GM12891 (cell line): Measurements from ENCODE around the gene SEPTIN10.

ENCODE experiments used
- DNase-seq: peaks from one replicate; pipeline ENCODE4 v3.0.0; 2011; ENCODE audit warnings: low spot score; ENCODE audit not compliant: insufficient read length
- FAIRE-seq: peaks from 2 replicates; lab custom pipeline; 2011; peaks lifted over from hg19 to GRCh38; lab: Jason Lieb, UNC
- PAX5 ChIP-seq: IDR thresholded peaks from 2 replicates; pipeline ENCODE4 v1.6.1; 2011; ENCODE audit warnings: low read length, moderate library complexity, mild to moderate bottlenecking; ENCODE audit not compliant: insufficient read depth, severe bottlenecking
- POLR2A ChIP-seq: IDR thresholded peaks from 2 replicates; pipeline ENCODE4 v1.6.1; 2011; ENCODE audit warnings: low read depth, low read length, control low read depth
- POLR2AphosphoS5 ChIP-seq: IDR thresholded peaks from 2 replicates; pipeline ENCODE4 v1.6.1; 2011; ENCODE audit warnings: low read depth, low read length, control low read depth
- POU2F2 ChIP-seq: IDR thresholded peaks from 2 replicates; pipeline ENCODE4 v1.6.1; 2011; ENCODE audit warnings: low read depth, mild to moderate bottlenecking, control low read depth, low read length, moderate library complexity
- SPI1 ChIP-seq: IDR thresholded peaks from 2 replicates; pipeline ENCODE4 v1.6.1; 2011; ENCODE audit warnings: low read depth, low read length, control low read depth
- TAF1 ChIP-seq: IDR thresholded peaks from 2 replicates; pipeline ENCODE4 v1.6.1; 2011; ENCODE audit warnings: low read depth, low read length, control low read depth

The SEPTIN10 gene

DNA sequence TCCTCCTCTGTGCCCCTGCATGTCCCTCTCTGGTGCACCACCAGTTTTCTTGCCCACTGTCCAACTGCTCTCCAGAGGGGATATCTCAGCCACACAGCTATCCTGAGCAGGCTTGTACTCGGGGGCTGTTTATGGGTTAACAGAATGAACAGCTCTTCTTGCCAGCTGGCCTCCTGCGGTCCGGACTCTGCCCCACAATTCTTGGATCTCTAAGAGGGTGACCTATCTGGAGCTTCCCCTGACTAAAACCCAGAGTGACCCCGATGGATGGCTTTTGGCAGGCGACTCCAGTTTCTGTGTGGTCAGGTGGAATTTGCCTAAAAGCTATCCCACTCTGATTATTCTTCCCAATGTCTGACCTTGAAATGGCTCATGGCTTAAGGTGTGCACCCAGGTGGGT, 9.5 kb upstream of the SEPTIN10 start:
- TF ChIP-seq SPI1 (no peak), POU2F2 (no peak), POLR2AphosphoS5 (no peak), TAF1 (no peak), PAX5 (no peak), POLR2A (no peak)
- FAIRE-seq (no peak), DNase-seq (no peak)

- FAIRE-seq: no peak
- TF ChIP-seq POLR2A: no peak
- TF ChIP-seq POU2F2: no peak
- TF ChIP-seq PAX5: no peak
- DNase-seq: no peak
Measured at GRCh38 chr2:109619032-109619615, 5.4 kb upstream of the SEPTIN10 start.

DNA sequence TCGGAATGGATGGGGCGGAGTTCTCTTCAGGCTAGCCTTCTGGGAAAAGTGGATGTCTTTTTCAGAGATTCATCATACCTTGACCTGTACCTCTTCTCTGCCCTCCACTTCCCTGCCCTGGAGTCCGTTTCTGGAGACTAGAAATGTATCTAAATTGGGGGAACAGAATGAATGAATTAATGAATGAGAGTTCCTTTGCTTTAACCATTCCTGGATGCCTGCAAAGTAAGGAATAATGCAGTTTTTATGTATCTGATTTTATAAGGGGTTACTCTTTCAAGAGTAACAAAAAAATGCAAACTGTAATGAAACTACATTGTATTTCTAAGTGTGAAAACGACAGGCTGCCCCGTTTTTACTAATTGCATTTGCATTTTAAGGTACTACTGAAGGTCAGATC, 2.4 kb upstream of the SEPTIN10 start:
- FAIRE-seq: no peak
- TF ChIP-seq SPI1 (no peak), PAX5 (no peak), TAF1 (no peak), POU2F2 (no peak), POLR2A (no peak), POLR2AphosphoS5 (no peak)
- DNase-seq: no peak

- DNase-seq: no peak
- FAIRE-seq: no peak
- TF ChIP-seq SPI1: no peak
- TF ChIP-seq POLR2A: no peak
- TF ChIP-seq POLR2AphosphoS5: no peak
- no peak for TF ChIP-seq TAF1
- TF ChIP-seq POU2F2: no peak
- TF ChIP-seq PAX5: no peak
Measured at GRCh38 chr2:109615637-109616144, 1.9 kb upstream of the SEPTIN10 start.

GRCh38 chr2:109614715-109615636, 1.2 kb upstream of the SEPTIN10 start:
- DNase-seq (no peak), FAIRE-seq (no peak)
- no peak for TF ChIP-seq POLR2A
- no peak for TF ChIP-seq SPI1
- TF ChIP-seq TAF1: no peak
- no peak for TF ChIP-seq POU2F2
- TF ChIP-seq POLR2AphosphoS5: no peak
- no peak for TF ChIP-seq PAX5

- DNase-seq: no peak
- FAIRE-seq: no peak
- TF ChIP-seq POLR2AphosphoS5 (no peak), SPI1 (no peak), TAF1 (no peak), POLR2A (no peak), POU2F2 (no peak), PAX5 (no peak)
Measured at GRCh38 chr2:109613081-109613921, 465 bp downstream of the SEPTIN10 start.

DNA sequence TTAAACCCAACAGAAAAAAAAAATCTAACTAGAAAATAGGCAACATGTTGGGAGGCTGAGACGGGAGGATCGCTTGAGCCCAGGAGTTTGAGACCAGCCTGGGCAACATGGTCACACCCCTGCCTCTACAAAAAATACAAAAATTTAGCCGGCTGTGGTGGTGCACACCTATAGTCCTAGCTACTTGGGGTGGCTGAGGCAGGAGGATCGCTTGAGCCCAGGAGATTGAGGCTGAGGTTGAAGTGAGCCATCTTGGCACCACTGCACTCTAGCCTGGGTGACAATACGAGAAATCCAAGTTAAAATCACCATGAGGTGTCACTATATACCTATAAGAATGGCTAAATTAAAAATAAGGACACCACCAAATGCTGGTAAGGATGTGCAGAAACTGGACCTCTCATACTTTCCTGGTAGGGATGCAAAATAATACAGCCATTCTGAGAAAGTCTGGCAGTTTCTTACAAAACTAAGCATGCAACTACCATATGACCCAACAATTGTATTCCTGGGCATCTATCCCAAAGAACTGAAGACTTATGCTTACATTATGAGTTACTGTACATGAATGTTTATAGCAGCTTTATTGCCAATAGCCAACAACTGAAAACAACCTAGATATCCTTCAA, 2.2 kb downstream of the SEPTIN10 start:
- TF ChIP-seq POLR2AphosphoS5 (no peak), POU2F2 (no peak), SPI1 (no peak), PAX5 (no peak), POLR2A (no peak), TAF1 (no peak)
- DNase-seq (no peak), FAIRE-seq (no peak)

DNA sequence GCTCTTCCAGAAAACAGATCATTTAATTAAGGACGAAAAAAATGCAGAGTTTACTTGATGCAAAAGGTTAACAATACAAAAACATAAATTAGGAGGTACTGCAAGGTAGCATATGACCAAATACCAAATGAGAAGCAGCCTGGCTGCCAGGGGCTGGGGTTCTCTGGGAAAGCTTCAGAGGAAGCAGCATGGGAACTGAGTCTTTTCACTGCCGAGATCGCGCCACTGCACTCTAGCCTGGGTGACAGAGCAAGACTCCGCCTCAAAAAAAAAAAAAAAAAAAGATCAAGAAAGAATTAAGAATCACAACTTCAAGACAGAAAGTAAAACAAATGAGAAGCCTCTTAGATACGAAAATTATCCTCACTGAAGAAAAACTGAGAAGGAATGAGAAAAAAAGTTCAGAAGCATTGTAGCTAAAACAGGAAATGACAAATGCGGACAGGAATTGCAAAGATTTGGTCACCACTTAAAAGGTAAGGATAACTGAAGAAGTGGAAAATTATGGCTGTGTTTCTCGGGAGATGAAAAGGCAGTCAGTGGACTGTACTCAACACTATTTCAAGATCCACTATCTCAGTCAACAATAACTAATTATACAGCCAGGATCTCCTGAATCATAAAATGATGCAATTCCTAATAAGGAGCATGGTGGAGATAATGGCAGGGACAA, 4.3 kb downstream of the SEPTIN10 start:
- FAIRE-seq (no peak), DNase-seq (no peak)
- TF ChIP-seq POLR2A (no peak), SPI1 (no peak), TAF1 (no peak), PAX5 (no peak), POU2F2 (no peak), POLR2AphosphoS5 (no peak)
